ENCODE measurements around the gene CD99. TPM values are rescaled to one million over a fixed set of nuclear protein-coding genes. Genes with fewer than 3 reads are reported as not detected.

Gene CD99
- total RNA-seq, 1 experiment from 2014 or later = 409 TPM

DNA sequence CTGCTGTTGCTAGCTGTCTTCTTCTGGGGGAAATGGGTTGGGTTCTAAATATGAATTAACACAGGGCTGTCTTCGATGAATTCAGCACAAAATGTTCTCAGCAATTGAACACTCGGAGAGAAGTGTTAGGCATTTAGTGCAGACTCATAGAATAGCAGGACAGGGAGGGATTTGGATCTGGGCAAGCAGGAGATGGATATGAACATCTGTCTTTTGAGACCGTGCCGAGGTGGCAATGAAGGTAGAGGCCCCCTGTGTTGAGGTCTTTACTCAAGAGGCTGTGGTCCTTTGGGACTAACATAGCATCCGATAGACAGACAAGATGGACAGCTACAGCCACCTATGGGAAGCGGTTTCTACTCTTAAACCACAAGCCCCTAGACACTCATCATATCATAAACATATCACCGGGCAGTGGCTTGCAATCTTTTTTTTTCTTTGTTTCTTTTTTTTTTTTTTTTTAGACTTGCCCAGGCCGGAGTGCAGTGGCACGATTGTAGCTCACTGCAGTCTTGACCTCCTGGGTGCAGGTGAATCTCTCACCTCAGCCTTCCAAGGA is 6.7 kb downstream of the CD99 start:
- no peak for DNase-seq (ENCODE audit: extremely low read depth, low read depth)

DNA sequence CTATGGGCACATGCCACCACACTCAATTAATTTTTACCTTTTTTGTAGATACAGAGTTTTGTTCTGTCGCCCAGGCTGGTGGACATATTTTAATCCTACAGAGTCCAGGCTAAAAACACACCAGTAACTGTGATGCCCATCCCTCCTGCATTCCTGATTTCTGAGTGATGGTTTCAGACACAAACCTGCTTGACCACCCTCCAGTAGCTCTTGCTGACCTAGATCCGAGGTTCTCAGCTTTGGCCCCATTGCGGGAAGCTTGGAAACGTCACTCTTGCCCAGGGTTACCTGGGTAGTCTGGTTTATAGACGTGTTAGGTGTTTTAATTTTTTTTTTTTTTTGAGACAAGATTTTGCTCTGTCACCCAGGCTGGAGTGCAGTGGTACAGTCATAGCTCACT is 7.5 kb downstream of the CD99 start:
- DNase-seq (ENCODE audit: extremely low read depth, low read depth) = no peak

DNA sequence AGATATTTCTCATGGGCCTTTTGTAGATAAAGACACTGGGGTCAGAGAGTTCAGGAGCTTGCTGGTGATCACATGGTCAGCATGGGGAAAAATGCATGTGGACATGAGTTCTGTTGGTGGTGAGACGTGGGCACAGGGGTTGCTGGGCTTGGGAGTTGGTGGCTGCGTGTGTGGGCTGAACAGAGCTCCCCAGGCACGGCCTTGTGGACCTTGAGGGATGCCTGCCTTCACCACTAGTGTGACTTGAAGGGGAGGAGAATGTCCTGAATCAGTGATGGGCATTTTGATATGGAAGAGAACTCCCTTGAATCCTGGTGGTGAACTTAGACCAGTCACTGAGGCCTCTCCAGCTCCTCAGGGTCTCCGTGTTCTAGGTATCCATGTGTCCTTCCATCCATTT is 8.9 kb downstream of the CD99 start:
- DNase-seq (ENCODE audit: extremely low read depth, low read depth) = no peak

DNA sequence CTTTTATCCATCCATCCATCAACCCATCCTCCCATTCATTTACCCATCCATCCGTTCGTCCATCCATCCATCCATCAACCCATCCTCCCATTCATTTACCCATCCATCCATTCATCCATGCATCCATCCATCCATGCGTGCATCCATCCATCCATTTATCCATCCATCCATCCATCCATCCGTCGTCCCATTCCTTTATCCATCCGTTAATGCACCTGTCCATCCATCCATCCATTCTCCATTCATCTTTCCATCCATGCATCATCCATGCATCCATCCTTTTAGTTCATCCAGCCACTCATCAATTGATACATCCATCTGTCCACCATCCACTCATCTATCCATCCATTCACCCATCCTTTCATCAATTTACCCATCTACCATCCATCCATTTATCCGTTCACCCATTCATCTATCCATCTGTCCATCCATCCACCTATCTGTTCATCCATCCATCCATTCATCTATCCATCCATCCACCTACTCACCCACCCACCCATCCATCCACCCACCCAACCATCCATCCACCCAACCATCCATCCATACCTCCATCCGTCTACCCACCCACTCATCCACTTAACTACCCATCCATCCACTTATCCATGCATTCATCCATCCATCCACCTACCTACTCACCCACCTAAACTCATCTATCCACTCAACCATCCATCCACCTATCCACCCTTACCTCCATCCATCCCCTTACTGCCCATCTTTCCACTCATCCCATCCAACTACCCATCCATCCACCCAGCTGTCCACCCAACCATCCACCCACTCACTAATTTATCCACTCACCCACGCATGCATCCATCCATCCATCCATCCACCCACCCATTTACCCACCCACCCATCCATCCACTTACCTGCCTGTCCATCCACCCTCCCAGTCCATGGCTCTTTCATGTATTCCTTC is 9.6 kb downstream of the CD99 start:
- DNase-seq (ENCODE audit: extremely low read depth, low read depth) = no peak

DNA sequence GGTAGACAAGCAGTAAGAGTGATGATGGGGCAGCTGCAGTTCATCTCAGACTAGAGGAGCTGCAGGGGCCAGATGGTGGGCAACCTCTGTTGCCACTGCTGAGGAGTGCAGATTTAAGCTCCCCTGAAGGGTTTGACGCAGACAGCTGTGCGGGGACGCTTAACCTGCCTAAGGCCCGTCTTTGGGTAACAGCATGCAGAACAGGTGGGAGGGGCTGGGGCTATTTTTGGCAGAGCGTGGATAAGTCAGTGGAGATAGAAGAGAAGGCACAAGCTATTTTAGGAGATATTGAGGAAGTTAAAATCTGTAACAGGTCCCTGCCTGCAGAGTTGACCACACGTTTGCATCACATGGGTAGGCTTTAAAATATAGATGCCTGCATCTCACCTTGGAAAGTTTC is 10.5 kb downstream of the CD99 start:
- DNase-seq (ENCODE audit: extremely low read depth, low read depth) = no peak

DNA sequence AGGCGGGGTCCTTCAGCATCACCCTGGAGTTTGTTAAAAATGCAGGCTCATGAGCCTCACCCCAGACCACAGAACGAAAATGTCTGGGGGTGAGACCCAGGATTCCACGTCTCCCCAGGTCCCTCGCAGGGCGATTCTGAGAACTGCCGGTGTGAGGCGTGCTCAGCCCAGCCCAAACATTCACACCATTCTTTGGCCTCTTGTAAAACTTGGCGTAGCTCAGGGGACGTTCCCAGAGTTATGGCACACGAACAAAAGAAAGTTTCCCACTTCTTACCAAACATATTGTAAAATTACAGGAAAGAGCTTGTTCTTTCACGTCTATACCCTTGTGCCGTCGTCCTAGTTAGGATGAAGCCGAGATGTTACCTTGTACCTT is 12.9 kb downstream of the CD99 start:
- no peak for DNase-seq (ENCODE audit: extremely low read depth, low read depth)

DNA sequence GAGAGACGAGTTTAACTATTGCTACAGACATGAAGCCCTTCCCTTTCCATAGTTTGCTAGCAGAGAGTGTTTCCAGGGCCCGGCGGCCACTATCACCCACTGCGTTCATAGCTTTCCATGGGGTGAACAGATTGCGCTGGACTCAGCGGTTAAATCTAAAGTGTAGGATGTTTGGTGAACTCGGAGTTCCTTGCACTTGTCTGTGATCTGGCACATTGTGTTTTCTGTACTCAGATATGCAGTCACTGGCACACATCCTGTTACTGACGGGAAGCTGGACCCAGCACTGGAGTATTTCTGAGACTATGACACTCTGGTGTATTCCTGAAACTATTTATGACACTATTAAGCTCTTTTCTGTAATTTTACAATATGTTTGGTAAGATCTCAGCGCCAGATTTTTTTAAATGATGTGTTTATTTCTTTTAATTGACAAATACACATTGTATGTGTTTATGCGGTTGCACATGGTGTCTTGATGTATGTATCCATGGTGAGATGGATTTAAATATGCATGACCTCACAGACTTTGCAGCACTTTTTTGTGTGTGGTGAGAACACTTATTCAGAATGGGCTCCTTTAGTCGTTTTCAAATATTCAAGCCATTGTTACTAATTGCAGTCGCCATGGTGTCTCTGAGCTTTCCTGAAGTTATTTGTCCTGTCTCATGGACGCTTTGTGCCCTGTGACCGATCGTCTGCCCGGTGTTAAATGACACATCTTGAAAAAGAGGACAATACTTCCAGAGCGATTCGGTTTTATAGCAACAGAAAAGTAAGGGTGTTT is 14.1 kb downstream of the CD99 start:
- DNase-seq (ENCODE audit: extremely low read depth, low read depth) = no peak

DNA sequence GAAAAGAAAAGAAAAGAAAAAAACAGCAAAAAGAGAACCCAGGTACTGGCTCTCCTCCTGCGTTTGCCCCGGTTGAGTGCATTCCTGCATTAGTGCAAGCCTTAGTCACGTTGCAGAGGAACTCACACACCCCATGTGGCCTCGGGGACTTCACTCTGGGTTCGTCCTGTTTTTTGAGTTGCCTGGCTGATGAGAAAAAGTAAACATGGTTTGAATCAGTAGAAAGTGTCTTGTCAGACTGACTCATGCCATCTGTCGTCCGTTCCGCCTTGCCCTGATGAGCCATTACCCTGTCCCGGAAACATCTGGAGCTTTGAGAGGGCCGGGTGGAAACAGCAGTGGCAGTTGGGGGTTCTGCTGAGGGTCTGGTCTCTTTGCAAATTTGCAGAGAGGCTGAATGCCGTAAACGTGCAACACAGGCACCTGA is 16.3 kb downstream of the CD99 start:
- DNase-seq (ENCODE audit: extremely low read depth, low read depth) = peak; percentile 95

DNA sequence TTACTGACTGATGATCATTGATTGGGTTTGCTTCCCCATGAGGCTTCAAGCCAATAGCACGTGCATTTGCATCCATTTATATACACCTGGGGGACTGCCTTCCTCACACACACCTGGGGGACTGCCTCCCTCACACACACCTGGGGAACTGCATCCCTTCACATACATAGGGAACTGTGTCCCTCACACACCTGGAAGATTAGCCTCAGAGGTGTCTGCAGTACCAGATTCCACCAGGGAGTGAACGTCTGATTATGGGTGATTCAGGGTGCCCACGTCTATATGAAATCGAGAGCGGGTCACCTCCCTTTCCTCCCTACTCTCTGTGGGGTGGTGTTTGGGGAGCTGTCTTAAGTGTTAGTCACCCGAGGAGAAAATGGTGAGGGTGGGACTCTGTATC is 16.9 kb downstream of the CD99 start:
- no peak for DNase-seq (ENCODE audit: extremely low read depth, low read depth)

DNA sequence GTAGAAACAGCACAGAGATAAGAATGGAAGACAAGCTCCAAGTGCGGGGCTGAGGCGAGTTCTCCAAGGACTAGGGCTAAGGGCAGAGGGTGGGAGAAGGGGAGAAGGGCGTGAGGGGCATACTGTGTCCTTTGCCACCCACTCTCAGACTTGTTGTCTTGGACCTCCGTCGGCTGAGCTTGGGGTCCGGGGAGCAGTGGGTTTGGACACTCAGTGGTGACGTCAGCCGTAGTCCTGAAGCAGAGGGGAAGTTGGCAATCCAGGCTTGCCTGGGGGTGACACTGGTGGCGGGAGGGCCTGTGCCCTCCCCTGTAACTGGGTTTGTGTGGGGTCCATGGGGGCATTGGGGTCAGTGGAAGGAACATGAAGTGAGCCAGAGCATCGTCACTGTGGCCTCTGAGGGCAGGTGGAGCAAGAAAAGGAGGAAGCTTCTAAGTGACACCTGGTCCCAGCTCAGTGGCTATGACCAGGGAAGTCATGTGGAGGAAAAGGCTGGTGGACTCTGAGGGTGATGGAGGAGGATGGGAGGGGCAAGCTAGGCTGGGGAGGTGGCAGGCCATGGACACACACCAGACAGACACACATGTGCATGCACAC is 17.6 kb downstream of the CD99 start:
- DNase-seq (ENCODE audit: extremely low read depth, low read depth) = no peak

DNA sequence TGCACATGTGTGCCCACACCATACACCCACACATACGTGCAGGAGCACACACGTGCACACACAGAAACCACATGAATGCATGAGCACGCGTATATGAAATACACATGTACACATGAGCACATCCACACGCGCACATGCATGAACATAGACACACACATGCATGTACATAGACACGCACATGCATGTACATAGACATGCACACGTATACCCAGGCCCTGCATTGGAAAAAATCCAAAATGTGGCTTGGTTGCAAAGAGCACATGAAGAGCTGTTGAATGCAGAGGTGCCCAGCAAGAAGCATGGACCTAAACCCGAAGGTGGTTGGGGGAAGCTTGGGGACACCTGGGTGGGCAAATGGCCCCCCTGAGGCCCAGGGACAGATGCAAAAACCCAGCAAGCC is 18.5 kb downstream of the CD99 start:
- no peak for DNase-seq (ENCODE audit: extremely low read depth, low read depth)

DNA sequence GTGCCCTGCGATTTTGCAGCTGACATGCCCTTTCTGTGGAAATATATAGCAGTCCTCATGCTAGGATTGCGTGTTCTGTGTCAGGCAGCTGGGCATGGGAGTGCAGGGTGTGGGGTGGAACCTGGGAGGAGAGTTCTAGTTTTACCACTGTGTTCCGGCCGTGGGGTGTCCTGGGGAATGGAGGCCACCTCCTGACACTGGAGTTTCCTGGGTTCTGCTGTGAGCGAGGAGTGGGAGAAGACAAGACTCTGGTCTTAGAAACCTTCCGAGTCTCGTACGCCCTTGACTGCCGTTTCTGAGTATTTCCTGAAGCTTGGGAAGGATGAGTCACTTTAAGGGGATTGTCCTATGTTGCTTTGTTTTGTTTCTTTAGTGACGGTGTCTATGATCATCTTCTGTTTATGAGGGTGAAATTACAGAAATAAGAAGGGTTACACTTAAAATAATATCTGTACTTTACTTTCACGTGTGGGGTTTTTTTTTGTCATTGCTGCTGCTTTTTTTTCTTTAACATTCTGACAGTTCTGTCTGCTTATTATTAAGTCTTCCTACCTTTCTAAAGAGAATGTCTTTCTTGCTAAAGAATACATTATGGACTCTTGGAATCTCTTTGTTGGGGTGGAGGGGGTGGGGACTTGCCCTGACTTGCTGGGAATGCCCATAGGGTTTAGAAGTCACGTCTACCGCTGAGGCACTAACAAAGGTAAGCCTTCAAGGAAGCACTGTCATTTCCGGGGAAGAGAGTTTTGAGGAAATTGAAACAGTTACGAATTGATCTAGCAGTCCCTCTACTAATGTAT is 19.1 kb downstream of the CD99 start:
- peak; percentile 60 for DNase-seq (ENCODE audit: extremely low read depth, low read depth)

DNA sequence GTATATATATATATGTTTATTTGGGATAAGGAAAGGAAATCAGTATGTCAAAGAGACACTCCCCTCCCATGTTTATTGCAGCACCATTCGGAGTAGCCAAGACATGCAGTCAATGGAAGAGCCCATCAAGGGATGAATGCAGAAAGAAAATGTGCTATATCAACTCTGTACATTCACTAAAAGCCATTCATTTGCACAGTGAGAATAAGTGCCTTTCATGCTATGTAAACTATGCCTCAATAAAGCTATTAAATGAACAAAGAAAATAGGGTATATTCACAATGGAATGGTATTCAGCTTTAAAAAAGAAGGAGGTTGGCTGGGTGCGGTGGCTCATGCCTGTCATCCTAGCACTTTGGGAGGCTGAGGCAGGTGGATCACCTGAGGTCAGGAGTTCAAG is 20.3 kb downstream of the CD99 start:
- DNase-seq (ENCODE audit: extremely low read depth, low read depth) = no peak

DNA sequence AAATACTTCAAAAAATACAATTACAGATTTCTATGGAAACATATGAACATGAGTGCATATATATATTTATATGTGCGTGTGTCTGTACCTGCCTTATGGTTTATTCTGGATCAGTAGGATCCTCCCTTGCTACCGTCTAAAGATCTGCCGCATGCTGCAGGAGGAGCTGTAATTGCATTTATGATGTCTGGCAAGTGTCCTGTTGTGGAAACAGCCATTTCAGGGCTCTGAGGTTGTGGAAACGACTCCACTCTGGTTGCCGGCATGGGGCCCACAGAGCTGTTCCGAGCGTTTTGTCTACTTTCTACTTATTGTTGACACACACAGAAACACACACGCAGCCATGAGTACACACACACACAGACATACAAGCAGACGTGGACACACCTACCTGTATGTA is 21.3 kb downstream of the CD99 start:
- no peak for DNase-seq (ENCODE audit: extremely low read depth, low read depth)

DNA sequence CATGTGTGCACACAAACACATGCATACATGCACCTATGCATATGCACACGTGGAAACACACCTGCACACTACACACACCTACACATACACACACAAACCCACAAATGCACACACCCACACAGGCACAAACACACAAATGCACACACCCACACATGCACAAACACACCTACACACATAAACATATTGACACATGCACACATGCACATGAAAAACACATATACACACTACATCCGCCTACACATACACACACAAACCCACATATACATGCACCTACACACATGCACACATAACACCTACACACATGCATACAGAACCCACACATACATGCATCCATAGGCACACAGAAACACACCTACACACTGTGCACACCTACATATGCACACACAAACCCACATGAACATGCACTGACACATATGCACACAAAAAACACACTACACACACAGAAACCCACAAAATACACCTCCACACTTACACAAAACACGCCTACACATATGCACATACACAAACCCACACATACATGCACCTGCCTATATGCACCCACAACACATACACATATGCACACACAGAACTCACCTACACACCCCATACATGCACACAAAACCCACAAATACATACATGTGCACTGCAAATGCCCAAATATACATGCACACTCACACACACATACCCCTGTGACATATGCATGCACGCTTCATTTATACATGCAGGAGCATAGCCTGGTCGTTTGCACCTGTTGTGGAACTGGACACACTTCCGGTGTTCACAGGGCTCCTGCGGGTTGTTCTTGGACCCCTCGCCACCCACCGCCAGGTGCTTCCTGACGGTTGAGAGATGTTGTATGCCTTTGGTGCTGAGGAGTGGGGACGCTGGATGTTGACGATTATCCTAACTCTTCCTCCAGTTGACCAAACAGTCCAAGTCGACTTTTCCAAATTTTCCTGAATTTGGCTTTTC is 22.1 kb downstream of the CD99 start:
- no peak for DNase-seq (ENCODE audit: extremely low read depth, low read depth)

DNA sequence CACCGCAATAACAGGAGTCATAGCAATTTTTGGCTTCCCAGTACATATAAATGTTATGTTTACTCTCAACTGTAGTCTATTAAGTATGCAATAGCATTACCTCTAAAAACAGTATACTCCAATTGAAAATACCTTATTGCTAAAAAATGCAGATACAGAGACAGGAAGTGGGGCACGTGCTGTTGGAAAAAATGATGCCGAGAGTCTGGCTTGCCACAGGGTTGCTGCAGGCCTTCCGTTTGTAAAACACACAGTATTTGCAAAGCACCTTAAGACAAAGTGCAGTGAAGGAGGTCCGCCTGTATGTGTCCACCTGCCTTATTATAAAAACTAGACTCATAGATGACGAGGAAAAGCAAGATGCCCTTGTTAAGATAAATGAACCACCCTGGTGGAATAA is 23.5 kb downstream of the CD99 start:
- DNase-seq (ENCODE audit: extremely low read depth, low read depth) = no peak

DNA sequence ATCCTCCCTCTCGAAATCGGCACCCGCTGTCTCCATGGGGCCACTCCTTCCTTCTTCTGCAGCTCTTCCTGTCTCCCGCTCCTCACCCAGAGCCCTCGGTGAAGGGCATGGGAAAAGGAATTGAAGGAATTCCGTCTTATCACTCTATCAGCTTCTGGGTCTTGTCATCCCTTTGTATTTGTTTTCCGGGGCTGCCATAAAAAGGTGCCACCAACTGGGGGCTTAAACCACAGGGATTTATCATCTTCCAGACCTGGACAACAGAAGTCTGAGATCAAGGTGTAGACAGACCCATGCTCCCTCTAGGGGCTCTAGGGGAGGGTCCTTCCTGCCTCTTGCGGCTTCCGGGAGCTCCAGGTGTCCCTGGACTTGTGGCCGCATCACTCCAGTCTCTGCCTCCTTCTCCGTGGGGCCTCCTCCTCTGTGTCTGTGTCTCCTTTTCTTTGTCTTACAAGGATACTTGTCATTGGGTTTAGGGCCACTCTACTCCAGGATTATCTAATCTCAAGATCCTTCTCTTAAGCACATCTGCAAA is 24.0 kb downstream of the CD99 start:
- no peak for DNase-seq (ENCODE audit: extremely low read depth, low read depth)

DNA sequence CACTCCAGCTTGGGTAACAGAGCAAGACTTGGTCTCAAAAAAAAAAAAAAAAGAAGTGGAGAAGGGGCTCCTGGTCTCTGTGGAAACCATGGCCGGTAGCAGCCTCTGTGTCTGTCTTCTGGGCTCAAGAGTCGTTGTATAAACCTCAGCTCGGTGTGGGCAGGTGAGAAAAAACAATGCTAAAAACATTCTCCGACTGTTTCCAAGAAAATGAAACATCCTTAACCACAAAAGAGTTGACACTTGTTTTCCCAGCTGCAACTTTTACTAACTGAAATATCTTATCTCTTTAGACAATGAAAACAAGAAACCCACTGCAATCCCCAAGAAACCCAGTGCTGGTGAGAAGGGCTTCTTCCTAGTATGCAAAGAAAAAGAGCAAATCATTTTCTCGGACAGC is 26.2 kb downstream of the CD99 start:
- DNase-seq (ENCODE audit: extremely low read depth, low read depth) = no peak

DNA sequence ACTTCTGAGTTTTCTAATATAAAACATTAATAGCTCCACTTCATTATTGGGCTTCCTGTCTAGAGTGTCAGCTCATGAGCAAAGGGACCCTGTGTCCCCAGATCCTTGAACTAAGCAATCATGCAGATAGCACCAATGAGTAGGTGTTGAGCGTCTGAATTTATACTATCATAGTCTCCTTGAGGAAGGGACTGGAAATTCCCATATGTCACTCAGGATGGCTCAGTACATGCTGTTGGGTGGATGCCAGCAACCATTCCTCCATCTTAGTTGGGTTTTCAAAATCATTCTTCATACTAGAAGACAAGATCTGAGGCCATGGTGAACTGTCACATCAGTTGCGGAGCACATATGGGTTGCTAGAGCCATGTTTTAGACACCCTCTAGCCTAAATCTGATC is 27.7 kb downstream of the CD99 start:
- no peak for DNase-seq (ENCODE audit: extremely low read depth, low read depth)

Data from NCI-H460 (cell line).